HG03469 (cell line): Measurements from ENCODE around the gene SCAANT1.

Experiments used
- ATAC-seq: cut with Tn5 transposase; IDR thresholded peaks from one replicate; pipeline ENCODE4 v1.9.1; 2021; ENCODE audit warnings: mild to moderate bottlenecking, moderate library complexity, moderate number of reproducible peaks; ENCODE audit not compliant: unreplicated experiment

SCAANT1 gene

GRCh38 chr3:63911873-63912767 lies at the start of gene SCAANT1:
SCAANT1 (minus strand) TSS chr3:63912383.
- peak; percentile 53 for ATAC-seq

- ATAC-seq: peak; percentile 78
Measured at GRCh38 chr3:63961891-63962290, 49.7 kb upstream of the SCAANT1 start.

DNA sequence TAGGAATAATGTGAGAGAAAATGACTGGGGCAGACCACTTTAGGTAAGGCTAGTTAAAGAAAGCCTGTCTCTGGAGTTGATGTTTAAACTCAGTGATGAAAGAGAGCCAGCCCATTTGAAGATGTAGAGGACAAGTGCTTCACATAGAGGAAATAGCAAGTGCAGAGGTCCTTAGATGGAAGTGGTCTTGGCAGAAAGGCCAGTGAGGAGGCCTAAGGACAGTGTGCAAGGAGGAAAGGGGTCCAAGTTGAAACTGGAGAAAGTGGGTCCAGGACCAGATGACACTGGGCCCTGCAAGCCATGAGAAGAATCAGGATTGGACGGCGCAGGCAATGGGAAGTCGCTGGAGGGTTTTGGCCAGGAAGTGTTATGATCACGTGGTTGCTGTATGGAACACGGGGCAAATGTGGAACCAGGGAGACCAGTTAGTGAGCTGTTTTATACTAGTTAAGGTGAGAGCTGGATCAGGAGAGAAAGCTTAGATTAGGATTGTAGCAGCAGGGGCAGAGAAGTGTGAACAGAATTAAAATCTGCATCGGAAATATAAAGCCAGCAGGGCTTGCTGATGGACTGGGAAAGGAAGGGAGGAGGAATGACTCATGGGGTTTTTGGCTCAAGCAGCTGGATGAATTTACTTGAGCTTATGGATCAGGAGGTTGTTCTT lies 48.0 kb upstream of the SCAANT1 start:
- ATAC-seq: no peak

GRCh38 chr3:63959146-63959545 lies 47.0 kb upstream of the SCAANT1 start:
- ATAC-seq: no peak

DNA sequence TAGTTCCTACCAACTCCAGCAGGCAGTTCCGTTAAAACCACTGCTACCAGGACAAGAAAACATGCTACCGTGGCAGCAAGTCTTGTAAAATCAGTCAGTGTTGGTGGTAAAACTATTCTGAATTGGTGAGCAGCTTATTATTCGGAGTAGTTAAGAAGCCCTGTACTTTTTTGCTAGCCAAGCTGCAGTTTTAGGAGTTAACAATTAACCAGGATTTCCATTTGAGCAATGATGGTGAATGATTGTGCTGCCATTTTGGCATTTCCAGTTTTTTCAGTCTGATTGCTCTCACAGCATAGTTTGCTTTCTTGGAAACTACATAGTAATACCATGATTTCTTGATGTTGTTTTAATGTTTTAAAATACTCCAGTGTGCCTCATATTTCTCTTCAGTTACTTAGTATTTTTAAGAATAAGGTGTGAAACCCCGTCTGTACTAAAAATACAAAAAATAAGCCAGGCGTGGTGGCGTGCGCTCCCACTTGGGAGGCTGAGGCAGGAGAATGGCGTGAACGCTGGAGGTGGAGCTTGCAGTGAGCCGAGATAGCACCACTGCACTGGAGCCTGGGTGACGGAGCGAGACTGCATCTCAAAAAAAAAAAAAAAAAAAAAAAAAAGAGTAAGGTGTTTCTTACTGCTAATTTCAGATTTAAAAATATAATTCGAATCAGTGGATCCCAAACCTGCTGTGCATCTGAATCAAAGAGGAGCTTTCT lies 43.8 kb upstream of the SCAANT1 start:
- no peak for ATAC-seq

- no peak for ATAC-seq
Measured at GRCh38 chr3:63955036-63955650, 43.0 kb upstream of the SCAANT1 start.

DNA sequence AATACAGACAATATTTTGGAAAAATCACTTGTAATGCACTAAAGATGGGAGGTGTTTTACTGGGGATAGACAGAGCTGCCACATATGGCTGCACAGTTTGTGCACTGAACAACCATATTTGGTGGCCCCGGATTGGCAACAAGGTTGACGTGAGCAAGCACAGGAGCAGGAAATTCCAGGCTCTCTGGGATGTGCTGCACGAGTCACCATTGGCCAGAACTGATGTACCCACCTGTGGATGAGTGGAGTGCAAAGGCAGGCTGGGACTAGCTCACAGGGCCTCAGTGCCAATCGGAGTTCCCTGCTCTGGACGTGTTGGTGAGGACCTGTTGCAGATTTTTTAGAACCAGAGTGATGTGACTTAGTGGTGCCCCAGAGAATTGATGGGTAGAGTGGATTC lies 42.0 kb upstream of the SCAANT1 start:
- no peak for ATAC-seq

- ATAC-seq: no peak
Measured at GRCh38 chr3:63952248-63952594, 40.0 kb upstream of the SCAANT1 start.

- no peak for ATAC-seq
Measured at GRCh38 chr3:63951492-63952247, 39.5 kb upstream of the SCAANT1 start.

- ATAC-seq: no peak
Measured at GRCh38 chr3:63950698-63951097, 38.5 kb upstream of the SCAANT1 start.

GRCh38 chr3:63949005-63949404 lies 36.8 kb upstream of the SCAANT1 start:
- no peak for ATAC-seq

- ATAC-seq: no peak
Measured at GRCh38 chr3:63947594-63947993, 35.4 kb upstream of the SCAANT1 start.

DNA sequence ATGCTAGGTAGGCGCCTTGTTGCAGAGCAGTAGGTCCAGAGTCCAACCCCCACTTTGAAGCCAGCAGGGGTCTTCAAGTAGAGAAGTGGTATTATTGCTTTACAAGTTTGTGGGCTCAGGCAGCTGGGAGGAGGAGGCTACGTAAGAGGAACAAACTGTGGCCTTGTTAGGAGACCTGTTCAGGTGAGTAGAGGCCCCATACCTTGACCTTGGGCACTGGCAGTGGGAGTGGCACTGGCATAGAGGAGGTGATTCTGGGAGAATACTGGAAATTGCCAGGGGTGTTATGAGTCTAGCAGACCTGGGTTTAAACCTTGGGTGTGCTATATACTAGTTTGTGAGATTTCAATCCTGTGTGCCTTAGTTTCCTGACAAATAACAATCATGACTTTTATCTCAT lies 34.6 kb upstream of the SCAANT1 start:
- ATAC-seq: no peak

GRCh38 chr3:63945558-63946096 lies 33.4 kb upstream of the SCAANT1 start:
- no peak for ATAC-seq

- no peak for ATAC-seq
Measured at GRCh38 chr3:63943678-63944077, 31.5 kb upstream of the SCAANT1 start.

DNA sequence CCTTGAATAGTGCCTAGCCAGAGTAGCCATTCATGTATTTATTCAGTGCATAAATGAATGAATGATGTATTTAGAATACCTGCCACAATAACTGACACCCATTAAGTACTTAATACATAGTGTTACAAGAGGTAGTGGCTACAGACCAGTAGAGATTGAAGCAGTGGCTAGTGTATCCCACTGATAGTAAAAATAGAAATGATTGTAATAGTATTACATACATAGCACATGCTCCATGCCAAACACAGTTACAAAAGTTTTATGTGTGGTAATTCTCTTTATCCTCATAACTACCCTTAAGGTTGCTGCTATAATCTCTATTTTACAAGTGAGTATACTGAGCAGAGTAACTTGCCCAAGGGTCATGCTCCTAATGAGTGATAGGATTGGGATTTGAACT lies 30.3 kb upstream of the SCAANT1 start:
- ATAC-seq: no peak

DNA sequence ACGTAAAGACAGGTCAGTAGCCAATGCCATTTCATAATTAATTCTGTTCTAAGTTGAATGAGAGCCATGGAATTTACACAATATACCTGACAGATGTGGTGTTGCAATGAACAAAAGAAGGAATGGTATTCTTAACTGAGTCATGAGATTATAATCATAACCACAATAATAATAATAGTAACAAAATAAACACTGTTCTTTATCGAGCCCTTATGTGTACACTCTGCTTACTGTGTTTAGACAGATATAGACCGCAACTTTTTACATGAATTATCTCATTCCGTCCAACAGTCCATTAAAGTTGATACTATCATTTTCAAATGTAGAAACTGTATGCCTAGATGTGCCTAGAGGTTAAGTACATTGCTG lies 28.2 kb upstream of the SCAANT1 start:
- ATAC-seq: no peak

DNA sequence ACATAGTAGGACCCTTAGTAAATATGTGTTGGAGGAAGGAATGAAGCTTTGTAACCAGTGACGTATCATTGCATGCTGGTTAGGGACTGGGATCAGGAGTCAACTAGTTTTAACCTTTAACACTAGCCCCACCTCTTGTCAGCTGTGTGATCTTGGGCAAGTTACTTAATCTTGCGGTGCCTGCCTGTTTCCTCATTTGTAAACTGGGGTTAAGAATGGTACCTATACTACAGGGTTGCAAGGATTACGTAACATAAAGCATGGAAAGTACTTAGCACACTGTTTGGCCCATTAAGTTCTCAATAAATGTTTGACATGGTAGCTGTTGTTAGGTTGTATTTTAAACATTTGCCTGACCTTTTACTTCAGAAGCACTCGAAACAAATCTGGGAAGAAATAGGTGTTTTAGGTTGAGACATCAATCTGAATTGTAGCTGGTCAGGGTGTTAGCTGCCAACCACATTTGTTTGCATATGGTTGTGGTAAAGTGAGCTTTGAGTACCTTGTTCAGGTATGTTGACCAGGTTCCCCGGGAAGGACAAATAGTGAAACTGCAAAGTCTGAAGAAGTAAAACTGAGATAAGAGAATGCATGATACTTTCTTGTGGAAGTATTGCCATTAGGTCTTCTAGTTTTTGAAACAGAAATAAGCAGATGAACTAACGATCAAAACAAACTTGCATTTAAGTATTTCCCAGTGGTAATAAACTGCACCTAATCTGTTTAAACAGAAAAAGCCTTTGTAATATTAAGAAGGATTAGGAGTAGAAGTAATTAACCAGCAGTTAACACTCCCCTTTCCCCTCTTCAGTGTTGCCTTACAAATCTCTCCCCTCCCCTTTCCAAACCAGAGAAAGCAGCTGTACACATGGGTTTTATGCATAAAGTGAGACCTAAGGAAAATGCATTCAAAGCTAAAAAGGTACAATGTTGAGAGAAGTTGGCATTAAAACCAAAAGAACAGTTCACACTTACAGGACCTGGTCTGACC lies 25.8 kb upstream of the SCAANT1 start:
- ATAC-seq: peak; percentile 49

GRCh38 chr3:63936925-63937324 lies 24.7 kb upstream of the SCAANT1 start:
- ATAC-seq: no peak
